Measurements from ENCODE around the gene BCAS3. TPM values are rescaled to one million over a fixed set of nuclear protein-coding genes. Genes with fewer than 3 reads are reported as not detected.

BCAS3 gene
- total RNA-seq, 1 donor from 2014 or later, result 38.1 TPM

DNA sequence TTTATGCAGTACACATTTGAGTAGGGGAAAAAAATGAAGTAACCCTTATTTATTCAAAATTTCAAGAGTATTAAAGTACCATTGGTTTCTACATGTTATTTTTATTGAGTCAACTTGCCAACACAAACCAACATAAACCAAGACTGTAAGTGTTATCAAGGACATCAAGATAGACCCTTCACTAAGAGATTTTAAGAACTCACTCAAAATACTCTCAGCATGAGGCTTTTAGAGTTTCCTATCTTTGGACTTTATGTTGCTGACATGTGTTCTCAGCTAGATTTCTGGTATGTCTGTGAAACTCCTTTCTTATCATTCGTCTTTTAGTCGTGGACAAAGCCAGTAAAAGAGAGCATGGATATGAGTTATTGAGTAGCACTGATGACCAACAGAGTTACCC lies 509.4 kb downstream of the BCAS3 start:
- Mint-ChIP-seq H3K9me3 (ENCODE audit: unreplicated experiment) (no peaks in the 10 kb centered on the region), H3K4me1 (ENCODE audit: unreplicated experiment) (no peaks in the 10 kb centered on the region), H3K4me3 (ENCODE audit: unreplicated experiment) (no peak overlapping the region), H3K27ac (ENCODE audit: unreplicated experiment) (no peak overlapping the region), H3K27me3 (ENCODE audit: unreplicated experiment) (peaks cover 5% of the 10 kb centered on the region), H3K36me3 (ENCODE audit: low read depth, unreplicated experiment) (no peaks in the 10 kb centered on the region)
- TF ChIP-seq, protein P1, sequence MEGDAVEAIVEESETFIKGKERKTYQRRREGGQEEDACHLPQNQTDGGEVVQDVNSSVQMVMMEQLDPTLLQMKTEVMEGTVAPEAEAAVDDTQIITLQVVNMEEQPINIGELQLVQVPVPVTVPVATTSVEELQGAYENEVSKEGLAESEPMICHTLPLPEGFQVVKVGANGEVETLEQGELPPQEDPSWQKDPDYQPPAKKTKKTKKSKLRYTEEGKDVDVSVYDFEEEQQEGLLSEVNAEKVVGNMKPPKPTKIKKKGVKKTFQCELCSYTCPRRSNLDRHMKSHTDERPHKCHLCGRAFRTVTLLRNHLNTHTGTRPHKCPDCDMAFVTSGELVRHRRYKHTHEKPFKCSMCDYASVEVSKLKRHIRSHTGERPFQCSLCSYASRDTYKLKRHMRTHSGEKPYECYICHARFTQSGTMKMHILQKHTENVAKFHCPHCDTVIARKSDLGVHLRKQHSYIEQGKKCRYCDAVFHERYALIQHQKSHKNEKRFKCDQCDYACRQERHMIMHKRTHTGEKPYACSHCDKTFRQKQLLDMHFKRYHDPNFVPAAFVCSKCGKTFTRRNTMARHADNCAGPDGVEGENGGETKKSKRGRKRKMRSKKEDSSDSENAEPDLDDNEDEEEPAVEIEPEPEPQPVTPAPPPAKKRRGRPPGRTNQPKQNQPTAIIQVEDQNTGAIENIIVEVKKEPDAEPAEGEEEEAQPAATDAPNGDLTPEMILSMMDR (IDR thresholded peaks at IDR 0.05; ENCODE audit: unreplicated experiment), result no peak
- no peak for DNase-seq (ENCODE audit: low spot score)

DNA sequence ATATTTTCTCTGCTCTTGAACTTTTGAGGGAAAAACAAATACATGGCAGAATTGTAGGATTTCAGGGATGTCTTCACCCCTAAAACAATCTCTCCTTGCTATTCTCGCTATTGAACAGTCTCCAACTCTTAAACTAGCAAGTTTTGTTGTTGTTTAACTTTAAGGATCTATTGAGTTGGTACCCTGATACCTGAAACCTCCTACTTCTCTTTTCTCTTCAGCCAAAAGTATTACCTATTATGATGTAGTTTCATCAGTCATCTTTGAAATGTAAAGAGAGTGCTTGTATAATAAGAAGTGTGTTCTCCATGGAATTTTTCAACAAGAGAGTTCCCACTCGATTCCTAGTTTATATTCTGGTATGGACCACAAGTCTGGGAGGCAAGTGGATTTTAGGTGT lies 510.4 kb downstream of the BCAS3 start:
- TF ChIP-seq, protein P1 (IDR thresholded peaks at IDR 0.05; ENCODE audit: unreplicated experiment), result no peak
- Mint-ChIP-seq H3K27ac (ENCODE audit: unreplicated experiment) (no peak overlapping the region), H3K9me3 (ENCODE audit: unreplicated experiment) (no peaks in the 10 kb centered on the region), H3K4me1 (ENCODE audit: unreplicated experiment) (no peaks in the 10 kb centered on the region), H3K36me3 (ENCODE audit: low read depth, unreplicated experiment) (no peaks in the 10 kb centered on the region), H3K4me3 (ENCODE audit: unreplicated experiment) (no peak overlapping the region), H3K27me3 (ENCODE audit: unreplicated experiment) (peaks cover 5% of the 10 kb centered on the region)
- DNase-seq (ENCODE audit: low spot score), result no peak

DNA sequence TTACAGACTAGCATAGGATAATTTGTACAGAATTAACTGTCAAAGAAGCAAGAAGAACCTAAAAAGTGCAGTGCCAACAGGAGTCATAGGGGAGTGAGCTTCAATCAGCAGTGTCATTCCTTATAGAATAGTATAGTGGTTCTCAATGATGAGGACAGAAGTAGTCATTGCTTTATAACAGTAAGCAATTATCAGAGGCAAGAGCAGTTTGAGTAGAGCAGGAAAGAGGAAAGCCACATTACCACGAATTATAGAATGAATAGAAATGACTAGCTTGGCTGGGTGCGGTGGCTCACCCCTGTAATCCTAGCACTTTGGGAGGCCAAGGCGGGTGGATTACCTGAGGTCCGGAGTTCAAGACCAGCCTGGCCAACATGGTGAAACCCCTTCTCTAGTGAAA lies 512.3 kb downstream of the BCAS3 start:
- peaks cover 5% of the 10 kb centered on the region for H3K27me3 Mint-ChIP-seq (ENCODE audit: unreplicated experiment)
- no peaks in the 10 kb centered on the region for H3K4me1 Mint-ChIP-seq (ENCODE audit: unreplicated experiment)
- H3K36me3 Mint-ChIP-seq (ENCODE audit: low read depth, unreplicated experiment), result no peaks in the 10 kb centered on the region
- no peak overlapping the region for H3K27ac Mint-ChIP-seq (ENCODE audit: unreplicated experiment)
- TF ChIP-seq, protein P1 (IDR thresholded peaks at IDR 0.05; ENCODE audit: unreplicated experiment), result no peak
- no peaks in the 10 kb centered on the region for H3K9me3 Mint-ChIP-seq (ENCODE audit: unreplicated experiment)
- no peak overlapping the region for H3K4me3 Mint-ChIP-seq (ENCODE audit: unreplicated experiment)
- DNase-seq (ENCODE audit: low spot score), result no peak

DNA sequence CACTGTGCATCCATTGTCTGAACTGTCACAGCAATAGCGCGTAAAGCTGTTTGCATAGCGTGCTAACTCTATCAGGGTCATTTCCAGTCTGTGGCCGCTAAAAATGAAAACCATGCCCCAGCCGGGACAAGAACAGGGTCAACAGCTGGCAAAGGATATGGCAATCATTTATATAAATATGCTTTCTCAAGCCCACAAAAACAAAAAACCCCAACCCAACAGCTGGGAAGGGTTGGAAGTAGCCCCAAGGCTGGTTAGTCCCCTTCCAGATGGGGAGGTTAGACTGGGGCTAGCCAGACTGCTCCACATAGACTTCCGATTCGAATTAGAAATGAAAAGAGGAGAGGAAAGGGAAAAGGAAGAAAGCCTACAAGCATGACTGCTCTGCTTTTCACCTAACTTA lies 518.7 kb downstream of the BCAS3 start:
- H3K9me3 Mint-ChIP-seq (ENCODE audit: unreplicated experiment), result no peaks in the 10 kb centered on the region
- no peak for DNase-seq (ENCODE audit: low spot score)
- TF ChIP-seq, protein P1 (IDR thresholded peaks at IDR 0.05; ENCODE audit: unreplicated experiment), result no peak
- no peak overlapping the region for H3K4me3 Mint-ChIP-seq (ENCODE audit: unreplicated experiment)
- peaks cover 12% of the 10 kb centered on the region for H3K4me1 Mint-ChIP-seq (ENCODE audit: unreplicated experiment)
- no peaks in the 10 kb centered on the region for H3K36me3 Mint-ChIP-seq (ENCODE audit: low read depth, unreplicated experiment)
- no peaks in the 10 kb centered on the region for H3K27me3 Mint-ChIP-seq (ENCODE audit: unreplicated experiment)
- H3K27ac Mint-ChIP-seq (ENCODE audit: unreplicated experiment), result no peak overlapping the region

DNA sequence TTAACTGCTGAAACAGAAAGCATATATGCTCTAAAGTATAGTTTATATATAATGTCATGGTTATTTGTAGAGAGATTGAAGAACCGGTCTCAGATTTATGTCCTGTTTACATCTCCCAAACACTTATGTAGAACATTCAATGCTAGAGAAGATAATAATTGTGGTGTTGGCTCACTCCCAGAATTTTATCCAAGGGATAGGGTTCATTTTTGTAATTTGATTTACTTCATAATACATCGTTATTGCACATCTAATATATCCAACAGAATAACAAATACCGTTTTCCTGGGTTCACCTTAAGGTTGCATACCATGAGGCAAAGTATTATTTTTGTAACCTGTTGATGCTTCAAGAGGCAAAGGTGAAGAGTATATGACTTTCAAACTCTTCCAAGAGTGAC lies 519.1 kb downstream of the BCAS3 start:
- H3K4me1 Mint-ChIP-seq (ENCODE audit: unreplicated experiment), result peaks cover 12% of the 10 kb centered on the region
- H3K27me3 Mint-ChIP-seq (ENCODE audit: unreplicated experiment), result no peaks in the 10 kb centered on the region
- H3K9me3 Mint-ChIP-seq (ENCODE audit: unreplicated experiment), result no peaks in the 10 kb centered on the region
- no peak for DNase-seq (ENCODE audit: low spot score)
- H3K4me3 Mint-ChIP-seq (ENCODE audit: unreplicated experiment), result no peak overlapping the region
- TF ChIP-seq, protein P1 (IDR thresholded peaks at IDR 0.05; ENCODE audit: unreplicated experiment), result no peak
- no peaks in the 10 kb centered on the region for H3K36me3 Mint-ChIP-seq (ENCODE audit: low read depth, unreplicated experiment)
- no peak overlapping the region for H3K27ac Mint-ChIP-seq (ENCODE audit: unreplicated experiment)
